ENCODE measurements around the gene CELSR1. TPM values are rescaled to one million over a fixed set of nuclear protein-coding genes. Genes with fewer than 3 reads are reported as not detected.

The CELSR1 gene
- total RNA-seq, 1 experiment from 2014 or later = 37.6 TPM

DNA sequence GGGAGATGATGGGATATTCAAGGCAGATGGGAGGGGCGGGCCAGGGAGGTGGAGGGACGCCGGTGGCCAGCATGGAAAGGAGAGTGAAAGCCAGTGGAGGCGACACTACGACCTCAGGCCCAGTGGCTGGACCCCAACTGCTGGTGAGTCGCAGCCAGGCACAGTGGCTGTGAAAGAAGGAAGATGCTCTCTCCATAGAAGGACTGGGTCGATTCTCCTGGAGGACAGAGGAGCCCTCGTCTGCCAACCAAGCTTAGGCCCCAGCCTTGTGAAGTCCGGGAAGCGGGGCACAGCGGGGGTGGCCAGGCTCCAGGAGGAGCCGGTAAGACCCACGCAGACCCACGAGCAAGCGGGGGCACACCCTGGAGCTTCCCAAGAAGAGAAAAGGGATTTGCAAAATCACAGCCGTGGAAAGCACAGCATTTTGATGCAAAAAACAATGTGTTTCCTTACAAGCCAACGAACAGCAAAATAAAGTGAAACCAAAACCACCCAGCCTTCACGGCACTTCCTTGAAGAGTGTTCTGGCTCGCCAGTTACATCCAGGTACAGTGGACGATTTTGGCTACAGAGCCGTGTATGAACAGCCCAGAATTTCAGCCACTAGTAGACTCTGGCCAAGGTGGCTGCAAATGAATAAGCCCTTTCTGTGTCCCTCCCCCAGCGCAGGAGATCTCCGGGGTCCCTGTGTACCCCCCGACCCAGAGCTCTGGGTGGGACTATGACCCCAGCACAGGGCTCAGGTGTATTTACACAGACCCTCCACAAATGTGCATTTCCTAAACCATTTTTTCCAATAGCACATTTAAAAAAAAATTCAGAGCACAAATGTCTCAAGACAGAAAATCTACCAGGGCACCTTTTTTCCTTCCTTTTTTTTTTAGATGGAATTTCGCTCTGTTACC, 105.0 kb downstream of the CELSR1 start:
- no peaks in the 10 kb centered on the region for H3F3A ChIP-seq (ENCODE audit: insufficient read depth, low read depth)
- no peak for DNase-seq
- no peak overlapping the region for H2AFZ ChIP-seq
- BruUV-seq (replicated peaks) = no TSS peak
- TF ChIP-seq CTCF (conservative IDR thresholded peaks at IDR 0.05) (no peak), EZH2 (IDR thresholded peaks at IDR 0.05; ENCODE audit: low read depth) (no peak)
- CTCF ChIA-PET = no interaction called here
- no peaks in the 10 kb centered on the region for H3K9me3 ChIP-seq (ENCODE audit: insufficient read depth, low read depth)
- no peak overlapping the region for H3K4me2 ChIP-seq
- H3K79me2 ChIP-seq (ENCODE audit: low read depth) = no peaks in the 10 kb centered on the region
- no peaks in the 10 kb centered on the region for H3K9me2 ChIP-seq (ENCODE audit: insufficient read depth)
- no peak overlapping the region for H3K27ac ChIP-seq
- H3K4me1 ChIP-seq (replicated peaks; ENCODE audit: insufficient read depth) = no peaks in the 10 kb centered on the region
- POLR2A ChIA-PET (ENCODE audit: unreplicated experiment) = no interaction called here
- H3K4me3 ChIP-seq = no peak overlapping the region
- intact Hi-C loops (cut with micrococcal nuclease; ENCODE audit: unreplicated experiment) = no loop called here
- no peaks in the 10 kb centered on the region for H3K36me3 ChIP-seq (ENCODE audit: low read depth)
- H4K20me1 ChIP-seq (ENCODE audit: insufficient read depth) = no peaks in the 10 kb centered on the region
- H3K27me3 ChIP-seq (ENCODE audit: insufficient read depth, low read depth) = no peaks in the 10 kb centered on the region

GRCh38 chr22:46430961-46431838, 106.2 kb downstream of the CELSR1 start:
- CTCF ChIA-PET = no interaction called here
- no peak for DNase-seq
- H3K9me2 ChIP-seq (ENCODE audit: insufficient read depth) = no peaks in the 10 kb centered on the region
- intact Hi-C loops (cut with micrococcal nuclease; ENCODE audit: unreplicated experiment) = no loop called here
- H3F3A ChIP-seq (ENCODE audit: insufficient read depth, low read depth) = peaks cover 2% of the 10 kb centered on the region; the same call in 1 of the 2 replicates
- H4K20me1 ChIP-seq (ENCODE audit: insufficient read depth) = no peaks in the 10 kb centered on the region
- H3K9me3 ChIP-seq (ENCODE audit: insufficient read depth, low read depth) = no peaks in the 10 kb centered on the region
- no peak overlapping the region for H2AFZ ChIP-seq
- BruUV-seq (replicated peaks) = no TSS peak
- peaks cover 3% of the 10 kb centered on the region for H3K4me1 ChIP-seq (replicated peaks; ENCODE audit: insufficient read depth)
- TF ChIP-seq EZH2 (IDR thresholded peaks at IDR 0.05; ENCODE audit: low read depth) (no peak), CTCF (conservative IDR thresholded peaks at IDR 0.05) (no peak)
- H3K27ac ChIP-seq = no peak overlapping the region
- POLR2A ChIA-PET (ENCODE audit: unreplicated experiment) = no interaction called here
- H3K4me3 ChIP-seq = no peak overlapping the region
- H3K79me2 ChIP-seq (ENCODE audit: low read depth) = no peaks in the 10 kb centered on the region
- no peak overlapping the region for H3K4me2 ChIP-seq
- no peaks in the 10 kb centered on the region for H3K27me3 ChIP-seq (ENCODE audit: insufficient read depth, low read depth)
- no peaks in the 10 kb centered on the region for H3K36me3 ChIP-seq (ENCODE audit: low read depth)

GRCh38 chr22:46429325-46429853, 108.0 kb downstream of the CELSR1 start:
- ChIA-PET POLR2A (ENCODE audit: unreplicated experiment) (no interaction called here), CTCF (no interaction called here)
- Histone ChIP-seq H4K20me1 (ENCODE audit: insufficient read depth) (no peaks in the 10 kb centered on the region), H3K36me3 (ENCODE audit: low read depth) (no peaks in the 10 kb centered on the region), H3K27me3 (ENCODE audit: insufficient read depth, low read depth) (no peaks in the 10 kb centered on the region), H3K4me2 (no peak overlapping the region), H3K79me2 (ENCODE audit: low read depth) (no peaks in the 10 kb centered on the region), H3K9me3 (ENCODE audit: insufficient read depth, low read depth) (no peaks in the 10 kb centered on the region), H2AFZ (no peak overlapping the region), H3K9me2 (ENCODE audit: insufficient read depth) (no peaks in the 10 kb centered on the region), H3K4me3 (no peak overlapping the region), H3K4me1 (replicated peaks; ENCODE audit: insufficient read depth) (peaks cover 21% of the 10 kb centered on the region), H3K27ac (no peak overlapping the region), H3F3A (ENCODE audit: insufficient read depth, low read depth) (peaks cover 20% of the 10 kb centered on the region)
- no peak for TF ChIP-seq EZH2 (IDR thresholded peaks at IDR 0.05; ENCODE audit: low read depth)
- TF ChIP-seq CTCF (conservative IDR thresholded peaks at IDR 0.05) = no peak
- no TSS peak for BruUV-seq (replicated peaks)
- DNase-seq = no peak
- intact Hi-C loops (cut with micrococcal nuclease; ENCODE audit: unreplicated experiment) = no loop called here
